Measurements from ENCODE around the gene PPP1R12A.

Gene PPP1R12A

DNA sequence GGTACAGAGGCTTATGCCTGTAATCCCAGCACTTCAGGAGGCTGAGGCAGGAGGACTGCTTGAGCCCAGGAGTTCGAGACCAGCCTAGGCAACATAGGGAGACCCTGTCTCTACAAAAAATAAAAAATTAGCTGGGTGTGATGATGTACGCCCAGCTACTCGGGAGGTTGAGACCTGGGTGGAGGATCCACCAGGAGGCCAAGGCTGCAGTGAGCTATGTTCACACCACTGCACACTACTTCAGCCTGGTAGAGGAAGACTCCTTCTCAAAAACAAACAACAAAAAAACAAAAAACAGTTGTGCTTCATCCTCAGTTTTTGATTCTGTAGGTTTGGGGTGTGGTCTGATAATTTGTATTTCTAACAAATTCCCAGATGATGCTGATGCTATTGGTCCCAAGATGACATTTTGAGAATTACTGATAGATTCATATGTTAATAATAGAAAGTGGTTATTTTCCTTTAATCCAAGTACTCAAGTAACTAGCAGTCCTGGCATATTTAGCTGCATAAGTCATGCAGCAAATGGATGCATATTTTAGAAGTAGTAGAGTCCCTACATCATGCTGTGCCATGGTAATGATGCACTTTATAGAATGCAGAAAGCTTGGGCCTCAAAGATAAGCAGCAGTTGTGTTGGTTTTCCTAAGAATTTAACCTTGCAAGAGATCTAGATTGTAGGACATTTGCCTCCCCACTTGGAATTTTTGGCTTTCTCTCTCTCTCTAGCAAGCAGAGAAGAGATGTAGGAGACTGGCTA is 168.0 kb downstream of the PPP1R12A start:
- no peak for DNase-seq

DNA sequence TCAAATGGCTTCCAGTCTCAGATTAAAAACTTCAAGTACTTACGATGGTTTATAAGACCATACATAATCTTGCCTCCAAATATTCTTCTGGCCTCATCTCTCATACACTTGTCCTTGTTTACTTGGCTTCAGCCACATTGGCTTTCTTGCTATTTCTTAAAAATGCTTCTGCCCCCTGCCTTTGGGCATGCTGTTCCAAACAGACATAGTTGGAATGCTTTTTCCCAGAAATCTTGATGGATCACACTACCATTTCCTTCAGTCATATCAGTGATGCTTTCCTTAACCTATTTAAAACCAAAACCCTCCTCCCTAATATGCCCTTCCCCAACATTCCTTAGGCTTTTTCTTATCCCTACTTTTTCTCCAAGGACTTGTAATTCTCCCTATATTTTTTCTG is 169.7 kb downstream of the PPP1R12A start:
- no peak for DNase-seq

DNA sequence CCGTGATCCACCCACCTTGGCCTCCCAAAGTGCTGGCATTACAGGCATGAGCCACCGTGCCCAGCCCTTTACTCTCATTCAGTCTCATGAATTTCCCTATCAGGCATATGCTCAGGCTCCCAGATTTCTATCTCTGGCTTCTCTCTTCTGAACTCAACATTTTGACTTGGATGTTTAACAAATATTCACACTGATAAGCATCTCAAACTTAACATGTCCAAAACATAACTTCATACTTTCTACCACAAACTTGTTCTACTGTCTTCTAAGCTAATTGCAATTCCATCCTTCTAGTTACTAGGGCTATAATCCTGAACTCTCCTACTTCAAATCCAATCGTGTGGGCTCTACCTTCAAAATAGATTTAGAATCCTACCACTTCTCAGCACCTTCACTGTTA is 170.3 kb downstream of the PPP1R12A start:
- no peak for DNase-seq

DNA sequence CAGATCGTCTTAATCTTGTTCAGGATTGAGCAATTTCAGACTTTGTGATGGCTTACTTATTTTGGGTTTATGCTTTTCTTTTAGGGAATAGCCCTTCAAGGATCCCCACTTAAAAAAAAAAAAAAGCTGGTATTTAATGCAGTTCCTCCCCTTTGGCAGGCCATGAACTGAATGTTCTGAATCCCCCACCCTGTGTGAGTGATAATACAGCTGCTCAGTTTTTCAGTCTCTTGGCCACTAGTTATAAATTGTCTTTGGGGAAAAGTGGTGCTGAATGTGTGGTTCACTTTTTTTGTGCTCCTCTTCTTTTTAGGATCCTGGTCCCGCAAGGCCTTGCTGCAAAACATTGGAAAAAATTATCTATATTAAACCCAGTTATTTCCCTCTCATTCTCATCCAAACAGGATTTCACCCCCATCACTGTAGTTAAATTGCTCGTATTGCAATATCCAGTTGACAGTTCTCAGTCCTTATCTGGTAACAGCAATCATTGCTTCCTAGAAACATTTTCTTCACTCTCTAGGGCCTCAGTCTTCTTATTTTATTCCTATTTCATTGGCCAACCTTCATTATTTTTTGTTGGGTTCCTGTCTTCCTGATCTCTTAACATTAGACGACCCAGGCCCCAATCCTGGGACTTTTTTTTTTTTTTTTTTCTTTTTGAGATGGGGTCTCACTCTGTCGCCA is 171.0 kb downstream of the PPP1R12A start:
- no peak for DNase-seq

DNA sequence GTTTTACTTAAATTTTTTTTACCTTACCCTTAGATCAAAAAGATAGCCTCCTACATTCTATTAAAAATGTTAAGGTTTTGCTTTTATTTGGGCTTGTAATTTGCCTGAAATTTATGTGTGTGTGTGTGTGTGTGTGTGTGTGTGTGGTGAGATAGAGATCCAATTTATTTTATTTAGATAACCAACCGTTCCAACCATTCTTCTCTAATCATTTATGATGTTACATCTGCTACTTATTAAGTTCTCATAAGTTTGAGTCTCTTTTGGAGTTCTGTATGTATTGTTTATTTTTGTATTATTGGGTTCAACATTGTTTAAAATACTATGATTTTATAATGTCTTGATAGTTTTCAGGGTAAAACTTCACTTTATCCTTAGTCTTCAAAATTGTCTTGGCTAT is 173.6 kb downstream of the PPP1R12A start:
- DNase-seq, result no peak

DNA sequence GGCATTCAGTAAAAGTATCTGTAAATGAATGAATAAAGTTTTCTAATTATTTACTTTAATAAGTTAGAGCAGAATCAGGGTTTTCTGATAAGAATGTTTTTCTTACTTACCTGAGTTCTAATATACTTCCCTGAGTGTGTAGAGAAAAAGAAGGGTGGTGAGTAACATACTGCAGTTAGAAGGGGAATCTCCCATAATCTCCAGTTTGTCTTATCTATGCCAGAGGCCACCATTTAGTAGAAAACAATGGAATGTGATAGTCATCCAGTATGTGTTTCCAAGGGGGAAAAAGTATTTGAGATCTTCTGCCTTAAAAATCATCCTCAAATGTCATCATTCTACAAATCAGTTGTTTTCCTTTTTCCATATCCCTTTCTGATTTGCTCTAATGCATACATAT is 187.6 kb downstream of the PPP1R12A start:
- DNase-seq, result no peak

DNA sequence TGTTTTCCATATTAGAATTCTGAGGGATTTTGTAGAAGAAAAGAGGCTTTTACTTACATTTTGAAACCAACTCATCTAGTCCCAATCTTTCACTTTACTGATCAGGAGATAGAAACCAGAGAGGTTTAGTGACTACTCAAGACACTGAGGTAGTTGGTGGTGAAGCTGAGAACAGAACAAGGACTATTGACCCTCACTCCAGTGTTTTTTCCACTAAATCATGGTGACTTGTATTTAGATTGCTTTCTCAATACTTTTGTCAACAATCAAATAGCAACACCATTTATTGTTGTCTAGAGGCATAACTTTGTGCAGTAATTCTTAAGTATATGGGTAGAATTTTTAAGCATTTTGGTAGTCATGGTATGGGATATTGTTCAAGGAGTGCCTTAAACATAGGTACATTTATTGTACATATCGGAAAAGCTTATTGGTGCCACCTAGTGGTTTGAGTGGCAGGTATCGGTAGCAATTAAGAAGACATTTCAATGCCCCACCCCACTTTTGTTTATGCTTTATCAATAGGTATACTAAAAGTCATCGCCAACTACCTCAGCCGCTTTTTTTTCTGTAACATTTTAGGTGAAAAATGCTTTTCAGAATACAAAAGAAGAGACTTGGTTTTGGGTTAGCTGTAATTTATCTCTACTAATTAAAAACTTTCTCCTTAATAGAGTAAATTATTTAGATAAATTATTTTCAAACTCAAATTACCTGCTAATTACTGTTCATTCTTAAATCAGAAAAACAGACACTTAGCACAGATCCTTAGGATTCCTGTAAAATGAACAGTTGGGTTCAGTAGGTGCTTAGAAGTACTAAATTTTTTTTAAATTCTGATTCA is 196.8 kb downstream of the PPP1R12A start:
- peak in 1 of 2 experiments; percentile 69 for DNase-seq

DNA sequence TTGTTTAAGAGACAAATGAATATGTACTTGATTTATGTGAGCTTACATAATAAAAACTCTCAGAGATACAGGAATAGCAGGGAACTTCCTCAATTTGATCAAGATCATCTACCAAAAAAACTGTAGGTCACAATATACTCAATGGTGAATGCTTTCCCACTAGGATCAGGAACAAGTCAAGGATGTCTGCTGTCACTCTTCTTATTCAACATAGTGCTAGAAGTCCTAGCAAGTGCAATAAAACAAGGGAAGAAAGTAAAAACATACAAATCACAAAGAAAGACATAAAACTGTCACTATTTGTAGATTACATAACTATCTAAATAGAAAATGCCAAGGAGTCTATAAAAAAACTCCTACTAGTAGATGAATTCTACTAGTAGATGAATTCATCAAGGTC is 202.3 kb downstream of the PPP1R12A start:
- DNase-seq, result no peak

DNA sequence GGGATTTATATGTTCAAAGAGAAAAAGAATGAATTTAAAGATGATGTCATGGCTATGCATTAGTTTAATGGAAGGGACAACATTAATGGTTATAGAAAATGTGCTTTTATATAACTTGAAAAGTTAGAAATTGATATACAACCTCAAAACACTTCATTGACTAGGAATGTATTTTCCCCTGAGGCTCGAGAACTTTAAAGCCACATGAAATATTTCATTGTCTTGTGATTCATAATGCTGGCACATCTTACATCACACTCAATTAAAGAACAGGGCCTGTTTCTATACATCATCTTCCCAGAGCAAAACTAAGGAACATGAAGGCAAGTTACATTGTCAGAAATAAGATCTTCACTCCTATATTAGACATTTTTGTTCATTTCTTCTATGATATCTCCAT is 208.9 kb downstream of the PPP1R12A start:
- DNase-seq, result peak in 1 of 2 experiments; percentile 27

Data from SW 1271 (cell line).